K562 (cell line): ENCODE data around the gene ODF2. TPM values are rescaled to one million over a fixed set of nuclear protein-coding genes. Genes with fewer than 3 reads are reported as not detected.

Experiments used
- ATF4 ChIP-seq: fragments of 450-650 bp; formaldehyde crosslinking; IDR thresholded peaks from 2 replicates; pipeline ENCODE4 v1.4.0; 2022; ENCODE audit warnings: mild to moderate bottlenecking, moderate library complexity
- BMI1 ChIP-seq: fragments of 150-350 bp; IDR thresholded peaks from 2 replicates; pipeline ENCODE4 v1.6.1; 2014; ENCODE audit warnings: low read length
- CCNT2 ChIP-seq: IDR thresholded peaks from 2 replicates; pipeline ENCODE4 v1.6.1; 2011; ENCODE audit warnings: borderline replicate concordance, low read depth, mild to moderate bottlenecking, moderate library complexity, mixed read lengths, low read length; ENCODE audit not compliant: insufficient read length; ENCODE audit errors: extremely low read depth
- HIVEP1 ChIP-seq: fragments of 250-450 bp; sonication (Bioruptor Pico); IDR thresholded peaks from 2 replicates; pipeline ENCODE4 v1.4.0; 2020; ENCODE audit warnings: mild to moderate bottlenecking
- MYNN ChIP-seq, 2 experiments: sonication (generic); formaldehyde crosslinking in 1 of 2; IDR thresholded peaks; 2 replicates each; pipeline versions ENCODE4 v1.5.0 to v1.6.1; 2016 to 2020; ENCODE audit warnings: antibody characterized with exemption in 1 of 2, missing genetic modification reagents in 1 of 2
- NR2C1 ChIP-seq, 2 experiments: fragments of 450-650 bp; IDR thresholded peaks; 2 replicates each; pipeline ENCODE4 v1.6.1; 2017; ENCODE audit warnings: mild to moderate bottlenecking in 2 of 2, antibody characterized with exemption in 1 of 2, inconsistent platforms in 1 of 2, missing compliant biosample characterization in 1 of 2, missing genetic modification characterization in 1 of 2
- PHTF2 ChIP-seq: fragments of 250-450 bp; sonication (Bioruptor Pico); IDR thresholded peaks from 2 replicates; pipeline ENCODE4 v1.5.0; 2021; ENCODE audit warnings: mild to moderate bottlenecking
- TCFL5 ChIP-seq: fragments of 250-450 bp; sonication (Bioruptor Pico); conservative IDR thresholded peaks from 2 replicates; pipeline ENCODE4 v1.6.1; 2021; ENCODE audit warnings: mild to moderate bottlenecking, moderate library complexity, matching md5 sums
- TFAM ChIP-seq: fragments of 250-450 bp; sonication (Bioruptor Pico); conservative IDR thresholded peaks from 2 replicates; pipeline ENCODE4 v1.5.0; 2021; ENCODE audit warnings: mild to moderate bottlenecking, moderate library complexity
- ZNF655 ChIP-seq: fragments of 250-450 bp; sonication (Bioruptor Pico); IDR thresholded peaks from 2 replicates; pipeline ENCODE4 v1.5.0; 2021
- polyA plus RNA-seq, 8 experiments: library from polyadenylated mRNA; depleted of rRNA in 4 of 8; stranded (reverse) in 5 of 8; unstranded in 3 of 8; fragments of >200 nt; fragmentation: Nextera tagmentation in 2 of 8; fragmentation: Illumina TruSeq in 1 of 8; extraction: Ambion mirVana in 2 of 8; extraction: Trizol in 1 of 8; gene quantifications; 2 replicates each; pipeline versions ENCODE4 v1.2.1 to v1.2.3, GENCODE V29; 2011 to 2014; ENCODE audit warnings: inconsistent platforms in 1 of 8, missing spikeins in 1 of 8
- total RNA-seq, 7 experiments: library from RNA; depleted of rRNA in 6 of 7; stranded (reverse); fragments of >200 nt in 6 of 7; fragmentation: Illumina TruSeq in 2 of 7; extraction: Trizol in 2 of 7; gene quantifications; 2 replicates each; pipeline versions ENCODE4 v1.2.1 to v1.2.3, GENCODE V29; 2011 to 2021; ENCODE audit warnings: low replicate concordance in 1 of 7
- TF ChIP-seq, protein P1 (sequence below): fragments of 450-650 bp; IDR thresholded peaks from 2 replicates; pipeline ENCODE4 v1.6.1; 2016; ENCODE audit warnings: mild to moderate bottlenecking, moderate library complexity

ODF2 gene
- total and polyA plus RNA-seq, 9 of the 15 experiments (the other 6 are each of a cell fraction or from before 2014, with no cell fraction given): 16.5 to 83.2 (median 69.7) TPM

GRCh38 chr9:128504485-128505413, 48.9 kb downstream of the ODF2 start, which contains the start of gene GLE1 (continued):
- no peak for TF ChIP-seq ZNF655 (CRISPR knock-in tag)
- TF ChIP-seq, protein P1, sequence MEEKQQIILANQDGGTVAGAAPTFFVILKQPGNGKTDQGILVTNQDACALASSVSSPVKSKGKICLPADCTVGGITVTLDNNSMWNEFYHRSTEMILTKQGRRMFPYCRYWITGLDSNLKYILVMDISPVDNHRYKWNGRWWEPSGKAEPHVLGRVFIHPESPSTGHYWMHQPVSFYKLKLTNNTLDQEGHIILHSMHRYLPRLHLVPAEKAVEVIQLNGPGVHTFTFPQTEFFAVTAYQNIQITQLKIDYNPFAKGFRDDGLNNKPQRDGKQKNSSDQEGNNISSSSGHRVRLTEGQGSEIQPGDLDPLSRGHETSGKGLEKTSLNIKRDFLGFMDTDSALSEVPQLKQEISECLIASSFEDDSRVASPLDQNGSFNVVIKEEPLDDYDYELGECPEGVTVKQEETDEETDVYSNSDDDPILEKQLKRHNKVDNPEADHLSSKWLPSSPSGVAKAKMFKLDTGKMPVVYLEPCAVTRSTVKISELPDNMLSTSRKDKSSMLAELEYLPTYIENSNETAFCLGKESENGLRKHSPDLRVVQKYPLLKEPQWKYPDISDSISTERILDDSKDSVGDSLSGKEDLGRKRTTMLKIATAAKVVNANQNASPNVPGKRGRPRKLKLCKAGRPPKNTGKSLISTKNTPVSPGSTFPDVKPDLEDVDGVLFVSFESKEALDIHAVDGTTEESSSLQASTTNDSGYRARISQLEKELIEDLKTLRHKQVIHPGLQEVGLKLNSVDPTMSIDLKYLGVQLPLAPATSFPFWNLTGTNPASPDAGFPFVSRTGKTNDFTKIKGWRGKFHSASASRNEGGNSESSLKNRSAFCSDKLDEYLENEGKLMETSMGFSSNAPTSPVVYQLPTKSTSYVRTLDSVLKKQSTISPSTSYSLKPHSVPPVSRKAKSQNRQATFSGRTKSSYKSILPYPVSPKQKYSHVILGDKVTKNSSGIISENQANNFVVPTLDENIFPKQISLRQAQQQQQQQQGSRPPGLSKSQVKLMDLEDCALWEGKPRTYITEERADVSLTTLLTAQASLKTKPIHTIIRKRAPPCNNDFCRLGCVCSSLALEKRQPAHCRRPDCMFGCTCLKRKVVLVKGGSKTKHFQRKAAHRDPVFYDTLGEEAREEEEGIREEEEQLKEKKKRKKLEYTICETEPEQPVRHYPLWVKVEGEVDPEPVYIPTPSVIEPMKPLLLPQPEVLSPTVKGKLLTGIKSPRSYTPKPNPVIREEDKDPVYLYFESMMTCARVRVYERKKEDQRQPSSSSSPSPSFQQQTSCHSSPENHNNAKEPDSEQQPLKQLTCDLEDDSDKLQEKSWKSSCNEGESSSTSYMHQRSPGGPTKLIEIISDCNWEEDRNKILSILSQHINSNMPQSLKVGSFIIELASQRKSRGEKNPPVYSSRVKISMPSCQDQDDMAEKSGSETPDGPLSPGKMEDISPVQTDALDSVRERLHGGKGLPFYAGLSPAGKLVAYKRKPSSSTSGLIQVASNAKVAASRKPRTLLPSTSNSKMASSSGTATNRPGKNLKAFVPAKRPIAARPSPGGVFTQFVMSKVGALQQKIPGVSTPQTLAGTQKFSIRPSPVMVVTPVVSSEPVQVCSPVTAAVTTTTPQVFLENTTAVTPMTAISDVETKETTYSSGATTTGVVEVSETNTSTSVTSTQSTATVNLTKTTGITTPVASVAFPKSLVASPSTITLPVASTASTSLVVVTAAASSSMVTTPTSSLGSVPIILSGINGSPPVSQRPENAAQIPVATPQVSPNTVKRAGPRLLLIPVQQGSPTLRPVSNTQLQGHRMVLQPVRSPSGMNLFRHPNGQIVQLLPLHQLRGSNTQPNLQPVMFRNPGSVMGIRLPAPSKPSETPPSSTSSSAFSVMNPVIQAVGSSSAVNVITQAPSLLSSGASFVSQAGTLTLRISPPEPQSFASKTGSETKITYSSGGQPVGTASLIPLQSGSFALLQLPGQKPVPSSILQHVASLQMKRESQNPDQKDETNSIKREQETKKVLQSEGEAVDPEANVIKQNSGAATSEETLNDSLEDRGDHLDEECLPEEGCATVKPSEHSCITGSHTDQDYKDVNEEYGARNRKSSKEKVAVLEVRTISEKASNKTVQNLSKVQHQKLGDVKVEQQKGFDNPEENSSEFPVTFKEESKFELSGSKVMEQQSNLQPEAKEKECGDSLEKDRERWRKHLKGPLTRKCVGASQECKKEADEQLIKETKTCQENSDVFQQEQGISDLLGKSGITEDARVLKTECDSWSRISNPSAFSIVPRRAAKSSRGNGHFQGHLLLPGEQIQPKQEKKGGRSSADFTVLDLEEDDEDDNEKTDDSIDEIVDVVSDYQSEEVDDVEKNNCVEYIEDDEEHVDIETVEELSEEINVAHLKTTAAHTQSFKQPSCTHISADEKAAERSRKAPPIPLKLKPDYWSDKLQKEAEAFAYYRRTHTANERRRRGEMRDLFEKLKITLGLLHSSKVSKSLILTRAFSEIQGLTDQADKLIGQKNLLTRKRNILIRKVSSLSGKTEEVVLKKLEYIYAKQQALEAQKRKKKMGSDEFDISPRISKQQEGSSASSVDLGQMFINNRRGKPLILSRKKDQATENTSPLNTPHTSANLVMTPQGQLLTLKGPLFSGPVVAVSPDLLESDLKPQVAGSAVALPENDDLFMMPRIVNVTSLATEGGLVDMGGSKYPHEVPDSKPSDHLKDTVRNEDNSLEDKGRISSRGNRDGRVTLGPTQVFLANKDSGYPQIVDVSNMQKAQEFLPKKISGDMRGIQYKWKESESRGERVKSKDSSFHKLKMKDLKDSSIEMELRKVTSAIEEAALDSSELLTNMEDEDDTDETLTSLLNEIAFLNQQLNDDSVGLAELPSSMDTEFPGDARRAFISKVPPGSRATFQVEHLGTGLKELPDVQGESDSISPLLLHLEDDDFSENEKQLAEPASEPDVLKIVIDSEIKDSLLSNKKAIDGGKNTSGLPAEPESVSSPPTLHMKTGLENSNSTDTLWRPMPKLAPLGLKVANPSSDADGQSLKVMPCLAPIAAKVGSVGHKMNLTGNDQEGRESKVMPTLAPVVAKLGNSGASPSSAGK: peak; percentile 63
- no peak for TF ChIP-seq PHTF2 (CRISPR knock-in tag)
- no peak for TF ChIP-seq ATF4 (CRISPR knock-in tag)
- no peak for TF ChIP-seq TFAM (CRISPR knock-in tag)
- peak; percentile 82 for TF ChIP-seq CCNT2
- no peak for TF ChIP-seq TCFL5 (CRISPR knock-in tag)
- TF ChIP-seq BMI1: no peak
- TF ChIP-seq NR2C1 (IDR thresholded peaks at IDR 0.05): peak; percentile 80
- TF ChIP-seq NR2C1 (tag; IDR thresholded peaks at IDR 0.05): peak; percentile 83
- no peak for TF ChIP-seq HIVEP1 (CRISPR knock-in tag)
- peak; percentile 11; the same call in 1 of the 2 replicates for TF ChIP-seq MYNN (IDR thresholded peaks at IDR 0.05)
- no peak for TF ChIP-seq MYNN (CRISPR knock-in tag; IDR thresholded peaks at IDR 0.05)
